HepG2 (cell line): ENCODE data around the gene TNFRSF6B. TPM values are rescaled to one million over a fixed set of nuclear protein-coding genes. Genes with fewer than 3 reads are reported as not detected.

ENCODE experiments used
- BRD4 ChIP-seq: sonication (generic); formaldehyde crosslinking; IDR thresholded peaks from 2 replicates; pipeline ENCODE4 v1.4.0; 2020; ENCODE audit warnings: missing genetic modification reagents
- CENPX ChIP-seq: sonication (generic); formaldehyde crosslinking; IDR thresholded peaks from 2 replicates; pipeline ENCODE4 v1.9.0; 2021; ENCODE audit warnings: mild to moderate bottlenecking, missing genetic modification reagents, moderate library complexity
- HOMEZ ChIP-seq: IDR thresholded peaks from 2 replicates; pipeline ENCODE4 v1.6.1; 2016; ENCODE audit warnings: low read depth
- KDM4B ChIP-seq: sonication (generic); formaldehyde crosslinking; IDR thresholded peaks from 2 replicates; pipeline ENCODE4 v1.4.0; 2020; ENCODE audit warnings: missing genetic modification reagents
- MBD4 ChIP-seq: IDR thresholded peaks from 2 replicates; pipeline ENCODE4 v1.6.1; 2012; ENCODE audit warnings: low read length, inconsistent platforms, borderline replicate concordance
- MXD3 ChIP-seq: IDR thresholded peaks from 2 replicates; pipeline ENCODE4 v1.6.1; 2016; ENCODE audit warnings: mild to moderate bottlenecking, missing biosample characterization, missing genetic modification reagents
- NFATC3 ChIP-seq: sonication (generic); formaldehyde crosslinking; IDR thresholded peaks from 2 replicates; pipeline ENCODE4 v1.5.1; 2020; ENCODE audit warnings: mild to moderate bottlenecking, missing genetic modification reagents
- NFE2L1 ChIP-seq: sonication (generic); formaldehyde crosslinking; IDR thresholded peaks from 2 replicates; pipeline ENCODE4 v1.4.0; 2020; ENCODE audit warnings: missing genetic modification reagents, mild to moderate bottlenecking, borderline replicate concordance
- RAD21 ChIP-seq: fragments of 450-650 bp; formaldehyde crosslinking; IDR thresholded peaks from 2 replicates; pipeline ENCODE4 v1.5.0; 2020; ENCODE audit warnings: mild to moderate bottlenecking
- TGIF2 ChIP-seq: IDR thresholded peaks from 2 replicates; pipeline ENCODE4 v1.6.1; 2016; ENCODE audit warnings: control low read depth, missing compliant biosample characterization
- TSC22D2 ChIP-seq: sonication (generic); formaldehyde crosslinking; IDR thresholded peaks from 2 replicates; pipeline ENCODE4 v1.5.1; 2020; ENCODE audit warnings: missing genetic modification reagents, mild to moderate bottlenecking, borderline replicate concordance
- ZFP36 ChIP-seq: fragments of 150-350 bp; IDR thresholded peaks from 2 replicates; pipeline ENCODE4 v1.6.1; 2018; ENCODE audit warnings: borderline replicate concordance, low read length, low read depth; ENCODE audit not compliant: partially characterized antibody
- ZNF562 ChIP-seq: sonication (generic); formaldehyde crosslinking; IDR thresholded peaks from 2 replicates; pipeline ENCODE4 v1.8.0; 2022; ENCODE audit warnings: missing genetic modification reagents, borderline replicate concordance
- ZNF614 ChIP-seq: IDR thresholded peaks from 2 replicates; pipeline ENCODE4 v1.6.1; 2018; ENCODE audit warnings: missing biosample characterization, missing genetic modification reagents, inconsistent platforms, borderline replicate concordance
- ZNF672 ChIP-seq: sonication (generic); formaldehyde crosslinking; IDR thresholded peaks from 2 replicates; pipeline ENCODE4 v1.8.1; 2022; ENCODE audit warnings: missing genetic modification reagents
- ZNF775 ChIP-seq: sonication (generic); formaldehyde crosslinking; IDR thresholded peaks from 2 replicates; pipeline ENCODE4 v1.4.0; 2020; ENCODE audit warnings: missing genetic modification reagents, mild to moderate bottlenecking, moderate library complexity, borderline replicate concordance
- ZNF816 ChIP-seq: sonication (generic); formaldehyde crosslinking; IDR thresholded peaks from 2 replicates; pipeline ENCODE4 v1.8.0; 2022; ENCODE audit warnings: missing genetic modification reagents, mild to moderate bottlenecking, borderline replicate concordance
- polyA plus RNA-seq, 8 experiments: library from polyadenylated mRNA; depleted of rRNA in 3 of 8; stranded (reverse) in 7 of 8; unstranded in 1 of 8; fragments of >200 nt; fragmentation: Illumina TruSeq in 4 of 8; extraction: Trizol in 4 of 8; gene quantifications; 2 replicates each; pipeline versions ENCODE4 v1.2.1 to v1.2.3, GENCODE V29; 2011 to 2016; ENCODE audit warnings: low read depth in 4 of 8, missing spikeins in 1 of 8, mixed read lengths in 1 of 8; ENCODE audit not compliant: insufficient read depth in 1 of 8
- total RNA-seq, 5 experiments: library from RNA; depleted of rRNA; stranded (reverse); fragments of >200 nt; fragmentation: Illumina TruSeq; extraction: Trizol; gene quantifications; 2 replicates each; pipeline ENCODE4 v1.2.3, GENCODE V29; 2016; ENCODE audit warnings: low read depth in 1 of 5
- TF ChIP-seq, protein P1 (sequence below): sonication (generic); formaldehyde crosslinking; IDR thresholded peaks from 2 replicates; pipeline ENCODE4 v1.4.0; 2020; ENCODE audit warnings: missing genetic modification reagents, borderline replicate concordance
- TF ChIP-seq, protein P2 (sequence below): sonication (generic); formaldehyde crosslinking; IDR thresholded peaks from 2 replicates; pipeline ENCODE4 v1.5.1; 2020; ENCODE audit warnings: mild to moderate bottlenecking, missing genetic modification reagents

TNFRSF6B gene
- total and polyA plus RNA-seq, 2 of the 13 experiments (the other 11 are each of a cell fraction or from before 2014, with no cell fraction given), result 0.24 TPM; not detected in 1

DNA sequence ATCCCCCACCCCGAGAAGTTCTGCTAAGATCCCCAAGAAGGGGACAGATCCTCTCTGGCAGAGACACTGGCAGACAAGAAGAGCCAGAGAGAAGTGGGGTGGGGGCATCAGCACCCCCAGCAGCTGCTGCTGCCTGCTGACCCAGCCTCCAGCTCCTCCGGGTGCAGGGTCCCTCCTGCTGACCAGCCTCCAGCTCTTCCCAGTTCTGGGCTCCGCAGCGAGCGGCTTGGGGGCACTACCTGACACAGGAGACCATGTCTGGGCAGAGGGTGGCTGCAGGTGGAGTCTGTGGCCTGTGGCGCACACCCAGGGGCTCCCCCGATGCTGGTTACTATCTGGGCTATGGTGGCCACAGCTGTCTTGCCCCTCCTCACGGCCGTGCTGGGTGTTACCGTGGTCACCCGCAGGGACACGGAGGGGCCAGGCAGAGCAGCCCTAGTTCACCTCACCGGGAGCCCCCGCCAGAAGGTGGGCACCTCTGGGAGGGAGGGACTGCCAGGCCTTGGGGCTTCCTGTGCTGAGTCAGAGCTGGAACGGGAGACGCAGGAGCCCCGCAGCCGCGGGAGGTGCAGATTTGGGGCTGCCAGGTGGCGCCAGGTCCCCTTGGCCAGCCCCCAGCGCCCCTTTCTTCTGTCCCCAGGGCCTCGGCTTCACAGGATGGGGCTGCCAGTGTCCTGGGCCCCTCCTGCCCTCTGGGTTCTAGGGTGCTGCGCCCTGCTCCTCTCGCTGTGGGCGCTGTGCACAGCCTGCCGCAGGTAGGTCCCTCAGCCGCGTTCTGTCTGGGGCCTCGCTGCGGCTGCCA is 40.6 kb downstream of the TNFRSF6B start (continued):
- no peak for TF ChIP-seq ZNF775 (CRISPR knock-in tag)
- TF ChIP-seq MBD4, result no peak
- 0 out of 2 replicates have a peak, but pooled peaks have one; percentile 9 for TF ChIP-seq HOMEZ (CRISPR knock-in tag)
- TF ChIP-seq ZNF816 (CRISPR knock-in tag), result no peak
- no peak for TF ChIP-seq KDM4B
- TF ChIP-seq TGIF2 (CRISPR knock-in tag), result no peak
- TF ChIP-seq NFE2L1 (CRISPR knock-in tag), result peak; percentile 13; the same call in 1 of the 2 replicates
- TF ChIP-seq, protein P1, sequence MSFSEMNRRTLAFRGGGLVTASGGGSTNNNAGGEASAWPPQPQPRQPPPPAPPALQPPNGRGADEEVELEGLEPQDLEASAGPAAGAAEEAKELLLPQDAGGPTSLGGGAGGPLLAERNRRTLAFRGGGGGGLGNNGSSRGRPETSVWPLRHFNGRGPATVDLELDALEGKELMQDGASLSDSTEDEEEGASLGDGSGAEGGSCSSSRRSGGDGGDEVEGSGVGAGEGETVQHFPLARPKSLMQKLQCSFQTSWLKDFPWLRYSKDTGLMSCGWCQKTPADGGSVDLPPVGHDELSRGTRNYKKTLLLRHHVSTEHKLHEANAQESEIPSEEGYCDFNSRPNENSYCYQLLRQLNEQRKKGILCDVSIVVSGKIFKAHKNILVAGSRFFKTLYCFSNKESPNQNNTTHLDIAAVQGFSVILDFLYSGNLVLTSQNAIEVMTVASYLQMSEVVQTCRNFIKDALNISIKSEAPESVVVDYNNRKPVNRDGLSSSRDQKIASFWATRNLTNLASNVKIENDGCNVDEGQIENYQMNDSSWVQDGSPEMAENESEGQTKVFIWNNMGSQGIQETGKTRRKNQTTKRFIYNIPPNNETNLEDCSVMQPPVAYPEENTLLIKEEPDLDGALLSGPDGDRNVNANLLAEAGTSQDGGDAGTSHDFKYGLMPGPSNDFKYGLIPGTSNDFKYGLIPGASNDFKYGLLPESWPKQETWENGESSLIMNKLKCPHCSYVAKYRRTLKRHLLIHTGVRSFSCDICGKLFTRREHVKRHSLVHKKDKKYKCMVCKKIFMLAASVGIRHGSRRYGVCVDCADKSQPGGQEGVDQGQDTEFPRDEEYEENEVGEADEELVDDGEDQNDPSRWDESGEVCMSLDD (CRISPR knock-in tag), result 0 out of 2 replicates have a peak, but pooled peaks have one; percentile 27
- TF ChIP-seq CENPX, result no peak
- TF ChIP-seq ZNF672 (CRISPR knock-in tag), result no peak
- no peak for TF ChIP-seq NFATC3 (CRISPR knock-in tag)
- TF ChIP-seq RAD21 (CRISPR knock-in tag), result peak; percentile 74
- TF ChIP-seq BRD4 (CRISPR knock-in tag), result no peak
- no peak for TF ChIP-seq ZNF614
- TF ChIP-seq, protein P2, sequence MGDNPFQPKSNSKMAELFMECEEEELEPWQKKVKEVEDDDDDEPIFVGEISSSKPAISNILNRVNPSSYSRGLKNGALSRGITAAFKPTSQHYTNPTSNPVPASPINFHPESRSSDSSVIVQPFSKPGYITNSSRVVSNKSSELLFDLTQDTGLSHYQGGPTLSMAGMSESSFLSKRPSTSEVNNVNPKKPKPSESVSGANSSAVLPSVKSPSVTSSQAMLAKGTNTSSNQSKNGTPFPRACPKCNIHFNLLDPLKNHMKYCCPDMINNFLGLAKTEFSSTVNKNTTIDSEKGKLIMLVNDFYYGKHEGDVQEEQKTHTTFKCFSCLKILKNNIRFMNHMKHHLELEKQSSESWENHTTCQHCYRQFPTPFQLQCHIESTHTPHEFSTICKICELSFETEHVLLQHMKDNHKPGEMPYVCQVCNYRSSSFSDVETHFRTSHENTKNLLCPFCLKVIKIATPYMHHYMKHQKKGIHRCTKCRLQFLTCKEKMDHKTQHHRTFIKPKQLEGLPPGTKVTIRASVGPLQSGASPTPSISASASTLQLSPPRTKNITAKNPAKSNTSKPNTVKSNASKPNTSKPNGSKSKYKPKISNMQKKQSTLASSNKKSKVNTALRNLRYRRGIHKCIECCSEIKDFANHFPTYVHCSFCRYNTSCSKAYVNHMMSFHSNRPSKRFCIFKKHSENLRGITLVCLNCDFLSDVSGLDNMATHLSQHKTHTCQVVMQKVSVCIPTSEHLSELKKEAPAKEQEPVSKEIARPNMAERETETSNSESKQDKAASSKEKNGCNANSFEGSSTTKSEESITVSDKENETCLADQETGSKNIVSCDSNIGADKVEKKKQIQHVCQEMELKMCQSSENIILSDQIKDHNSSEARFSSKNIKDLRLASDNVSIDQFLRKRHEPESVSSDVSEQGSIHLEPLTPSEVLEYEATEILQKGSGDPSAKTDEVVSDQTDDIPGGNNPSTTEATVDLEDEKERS (CRISPR knock-in tag), result no peak
- TF ChIP-seq ZNF562 (CRISPR knock-in tag), result no peak
- no peak for TF ChIP-seq ZFP36
- no peak; the same call in 1 of the 2 replicates for TF ChIP-seq TSC22D2 (CRISPR knock-in tag)
- 0 out of 2 replicates have a peak, but pooled peaks have one; percentile 62 for TF ChIP-seq MXD3
